MM.1S (cell line): ENCODE results near the gene C8B.

Source experiments
- CTCF ChIP-seq: fragments of 300-600 bp; sonication (generic); IDR thresholded peaks from 2 replicates; pipeline ENCODE4 v1.5.1; 2016; ENCODE audit warnings: antibody characterized with exemption, low read length, mixed read lengths
- EZH2phosphoT487 ChIP-seq: fragments of 300-600 bp; sonication (generic); IDR thresholded peaks from 2 replicates; pipeline ENCODE4 v1.6.1; 2018; ENCODE audit warnings: antibody characterized with exemption, low read length

GRCh38 chr1:56901716-56902115, 64.1 kb downstream of the C8B start:
- TF ChIP-seq CTCF (no peak), EZH2phosphoT487 (no peak)
